ENCODE data around the gene ASPG. TPM values are rescaled to one million over a fixed set of nuclear protein-coding genes. Genes with fewer than 3 reads are reported as not detected.

The ASPG gene
- total RNA-seq, 1 experiment from 2014 or later: not detected

GRCh38 chr14:104109731-104110361, 24.3 kb downstream of the ASPG start:
- in situ Hi-C loops (cut with HindIII; ENCODE audit: low pct_unique_long_range_greater_than_20kb, low sequenced_read_pairs): no loop called here
- DNase-seq (ENCODE audit: low read depth, low spot score): no peak
- H3K4me1 ChIP-seq (ENCODE audit: control insufficient read depth, insufficient read depth, low read length): no peaks in the 10 kb centered on the region
- no peak overlapping the region for H3K27ac ChIP-seq (ENCODE audit: low read length)
- H3K4me3 ChIP-seq (ENCODE audit: low read depth in 2 of 2, low read length in 2 of 2): no peak overlapping the region
- no peak for ATAC-seq
- TF ChIP-seq POLR2AphosphoS5 (IDR thresholded peaks at IDR 0.05; ENCODE audit: low read depth, low read length): no peak
- TF ChIP-seq SIN3A (IDR thresholded peaks at IDR 0.05; ENCODE audit: borderline replicate concordance, insufficient read depth, low read depth, low read length): no peak
- no peak for TF ChIP-seq REST (IDR thresholded peaks at IDR 0.05; ENCODE audit: insufficient read depth in 1 of 2, low read depth in 2 of 2, low read length in 1 of 2)
- TF ChIP-seq, protein P1, sequence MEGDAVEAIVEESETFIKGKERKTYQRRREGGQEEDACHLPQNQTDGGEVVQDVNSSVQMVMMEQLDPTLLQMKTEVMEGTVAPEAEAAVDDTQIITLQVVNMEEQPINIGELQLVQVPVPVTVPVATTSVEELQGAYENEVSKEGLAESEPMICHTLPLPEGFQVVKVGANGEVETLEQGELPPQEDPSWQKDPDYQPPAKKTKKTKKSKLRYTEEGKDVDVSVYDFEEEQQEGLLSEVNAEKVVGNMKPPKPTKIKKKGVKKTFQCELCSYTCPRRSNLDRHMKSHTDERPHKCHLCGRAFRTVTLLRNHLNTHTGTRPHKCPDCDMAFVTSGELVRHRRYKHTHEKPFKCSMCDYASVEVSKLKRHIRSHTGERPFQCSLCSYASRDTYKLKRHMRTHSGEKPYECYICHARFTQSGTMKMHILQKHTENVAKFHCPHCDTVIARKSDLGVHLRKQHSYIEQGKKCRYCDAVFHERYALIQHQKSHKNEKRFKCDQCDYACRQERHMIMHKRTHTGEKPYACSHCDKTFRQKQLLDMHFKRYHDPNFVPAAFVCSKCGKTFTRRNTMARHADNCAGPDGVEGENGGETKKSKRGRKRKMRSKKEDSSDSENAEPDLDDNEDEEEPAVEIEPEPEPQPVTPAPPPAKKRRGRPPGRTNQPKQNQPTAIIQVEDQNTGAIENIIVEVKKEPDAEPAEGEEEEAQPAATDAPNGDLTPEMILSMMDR (IDR thresholded peaks at IDR 0.05): no peak
- no peak for TF ChIP-seq TCF7L2 (IDR thresholded peaks at IDR 0.05; ENCODE audit: low read depth, low read length)
- POLR2A ChIA-PET: no interaction called here
- H3K9me3 ChIP-seq (ENCODE audit: control insufficient read depth, insufficient read depth, low read depth, low read length): no peaks in the 10 kb centered on the region
- BruUV-seq (replicated peaks): no TSS peak
- H3K36me3 ChIP-seq (ENCODE audit: control insufficient read depth, insufficient read depth, low read length): no peaks in the 10 kb centered on the region
- no peaks in the 10 kb centered on the region for H3K27me3 ChIP-seq (ENCODE audit: control insufficient read depth, insufficient read depth, low read length)
- CTCF ChIA-PET: no interaction called here
- intact Hi-C loops (cut with micrococcal nuclease; ENCODE audit: unreplicated experiment): no loop called here

DNA sequence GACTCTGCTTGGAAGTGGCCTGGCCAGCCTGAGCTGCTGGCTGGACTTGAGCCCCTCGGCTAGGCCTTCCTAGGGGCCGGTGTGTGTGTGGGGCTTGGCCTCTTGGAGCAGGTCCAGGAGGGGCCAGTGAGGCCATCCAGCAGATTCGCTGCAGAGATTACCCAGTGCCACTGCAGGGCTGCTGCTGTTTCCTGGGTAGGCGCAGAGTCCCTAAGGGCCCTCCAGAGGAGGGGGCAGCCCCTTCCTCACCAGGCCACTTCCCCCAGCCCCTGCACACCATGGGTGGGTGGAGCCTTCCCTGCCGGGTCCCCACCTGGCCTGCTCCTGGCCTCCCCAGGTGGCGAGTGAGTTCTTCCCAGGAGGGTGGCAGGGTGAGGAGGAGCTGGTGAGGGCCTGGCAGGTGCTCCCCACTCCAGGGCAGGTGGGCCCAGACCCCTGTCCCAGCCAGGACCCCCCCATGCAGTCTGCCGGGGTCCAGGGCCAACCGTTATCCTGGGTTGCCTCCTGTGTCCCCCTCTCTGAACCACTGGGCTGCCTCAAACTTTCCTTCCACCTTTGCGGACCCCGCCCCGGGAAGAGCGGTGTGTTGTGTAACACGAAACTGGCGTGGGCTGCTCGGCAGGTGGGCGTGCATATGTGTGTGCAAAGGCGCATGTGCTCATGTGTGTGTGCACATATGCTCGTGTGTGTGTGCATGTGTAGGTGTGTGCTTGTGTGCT, 25.1 kb downstream of the ASPG start:
- POLR2A ChIA-PET: no interaction called here
- Histone ChIP-seq H3K4me1 (ENCODE audit: control insufficient read depth, insufficient read depth, low read length) (no peaks in the 10 kb centered on the region), H3K9me3 (ENCODE audit: control insufficient read depth, insufficient read depth, low read depth, low read length) (no peaks in the 10 kb centered on the region), H3K4me3 (ENCODE audit: low read depth in 2 of 2, low read length in 2 of 2) (no peak overlapping the region), H3K36me3 (ENCODE audit: control insufficient read depth, insufficient read depth, low read length) (no peaks in the 10 kb centered on the region), H3K27me3 (ENCODE audit: control insufficient read depth, insufficient read depth, low read length) (no peaks in the 10 kb centered on the region), H3K27ac (ENCODE audit: low read length) (no peak overlapping the region)
- ATAC-seq: no peak
- intact Hi-C loops (cut with micrococcal nuclease; ENCODE audit: unreplicated experiment): no loop called here
- TF ChIP-seq REST (IDR thresholded peaks at IDR 0.05; ENCODE audit: insufficient read depth in 1 of 2, low read depth in 2 of 2, low read length in 1 of 2) (no peak), TCF7L2 (IDR thresholded peaks at IDR 0.05; ENCODE audit: low read depth, low read length) (no peak), POLR2AphosphoS5 (IDR thresholded peaks at IDR 0.05; ENCODE audit: low read depth, low read length) (no peak), SIN3A (IDR thresholded peaks at IDR 0.05; ENCODE audit: borderline replicate concordance, insufficient read depth, low read depth, low read length) (no peak)
- TF ChIP-seq, protein P1 (IDR thresholded peaks at IDR 0.05): no peak
- in situ Hi-C loops (cut with HindIII; ENCODE audit: low pct_unique_long_range_greater_than_20kb, low sequenced_read_pairs): no loop called here
- BruUV-seq (replicated peaks): no TSS peak
- CTCF ChIA-PET: no interaction called here
- DNase-seq (ENCODE audit: low read depth, low spot score): no peak

Measured in Panc1 (cell line).